CD4-positive, alpha-beta T cell (primary cell): Measurements from ENCODE around the gene GPR141. TPM values are rescaled to one million over a fixed set of nuclear protein-coding genes. Genes with fewer than 3 reads are reported as not detected.
A peak's percentile ranks its signal among the peaks of the same experiment; 100 is the strongest.

ENCODE experiments used
- ATAC-seq: fragments of 200-7000 bp; cut with Tn5 transposase; one replicate; pipeline ENCODE4 v1.10.0; 2022; ENCODE audit warnings: mild to moderate bottlenecking; ENCODE audit not compliant: poor library complexity
- CTCF ChIA-PET: fragments of 350-600 bp; sonication (Branson Sonifier 250); formaldehyde crosslinking; loops from one replicate; lab custom pipeline; 2021; ENCODE audit warnings: antibody characterized with exemption, inconsistent platforms; lab: Charles Lee
- POLR2A ChIA-PET: fragments of 350-600 bp; sonication (Branson Sonifier 250); formaldehyde crosslinking; loops from one replicate; lab custom pipeline; 2021; ENCODE audit warnings: antibody characterized with exemption, inconsistent platforms; lab: Charles Lee
- DNase-seq, 14 experiments: peaks; one replicate each; pipeline ENCODE4 v3.0.0-alpha.2; 2013 to 2020; ENCODE audit warnings: mixed read lengths in 2 of 14
- H3K27ac ChIP-seq, 2 donors: one replicate each; pipeline versions ENCODE4 v1.5.1 to v1.7.0; 2013; ENCODE audit warnings: low read length in 2 of 2, low read depth in 1 of 2, mild to moderate bottlenecking in 1 of 2
- H3K27me3 ChIP-seq, 2 experiments: 1 replicate in 1 of 2; 2 replicates in 1 of 2; pipeline versions ENCODE4 v1.6.1 to v1.7.0; 2013; ENCODE audit warnings: low read length in 2 of 2, control low read depth in 1 of 2, mild to moderate bottlenecking in 1 of 2, moderate library complexity in 1 of 2; ENCODE audit not compliant: insufficient read depth in 2 of 2, control insufficient read depth in 1 of 2
- H3K36me3 ChIP-seq: one replicate; pipeline ENCODE4 v1.6.1; 2013; ENCODE audit warnings: low read length, control low read depth; ENCODE audit not compliant: insufficient read depth
- H3K4me1 ChIP-seq: one replicate; pipeline ENCODE4 v1.6.1; 2013; ENCODE audit warnings: low read length, control low read depth; ENCODE audit not compliant: insufficient read depth
- H3K4me3 ChIP-seq: one replicate; pipeline ENCODE4 v1.5.1; 2013; ENCODE audit warnings: mild to moderate bottlenecking, low read length, moderate library complexity
- H3K9me3 ChIP-seq, 2 experiments: 1 replicate in 1 of 2; 2 replicates in 1 of 2; pipeline versions ENCODE4 v1.6.1 to v1.7.0; 2013; ENCODE audit warnings: low read length in 2 of 2, mild to moderate bottlenecking in 2 of 2, control low read depth in 1 of 2, moderate library complexity in 1 of 2; ENCODE audit not compliant: control insufficient read depth in 1 of 2, insufficient read depth in 1 of 2
- H3K27ac Mint-ChIP-seq: one replicate; pipeline ENCODE4 v1.8.0; 2020; ENCODE audit warnings: mixed read lengths
- H3K27me3 Mint-ChIP-seq: one replicate; pipeline ENCODE4 v1.8.0; 2021; ENCODE audit warnings: mixed read lengths
- H3K36me3 Mint-ChIP-seq: one replicate; pipeline ENCODE4 v1.8.0; 2021; ENCODE audit warnings: low read depth, mixed read lengths
- H3K4me1 Mint-ChIP-seq: one replicate; pipeline ENCODE4 v1.8.0; 2021; ENCODE audit warnings: low read depth, mixed read lengths
- H3K4me3 Mint-ChIP-seq: one replicate; pipeline ENCODE4 v1.8.0; 2020; ENCODE audit warnings: mild to moderate bottlenecking, mixed read lengths
- H3K9me3 Mint-ChIP-seq: one replicate; pipeline ENCODE4 v1.8.0; 2020; ENCODE audit warnings: mixed read lengths
- CTCF ChIP-seq: fragments of 200-600 bp; IDR thresholded peaks from one replicate; pipeline ENCODE4 v1.8.0; 2022; ENCODE audit warnings: antibody characterized with exemption, mild to moderate bottlenecking
- intact Hi-C, 2 experiments: fragments of 100-400 bp; cut with DNase I in 1 of 2; cut with micrococcal nuclease in 1 of 2; formaldehyde crosslinking; loops; one replicate each; pipeline versions ENCODE4 v1.15.1 to v1.9.0; 2023 to 2025; cut with DNase I, micrococcal nuclease
- total RNA-seq, 174 experiments: library from RNA in 2 of 174; stranded (reverse) in 2 of 174; gene quantifications; one replicate each; pipeline ENCODE4 v1.2.3 and lab custom pipeline; 2021 to 2026

GPR141 gene
- total RNA-seq, 2 experiments from 2014 or later: not detected

- DNase-seq (peak in 1 of 14 experiments; percentile 63), ATAC-seq (no peak)
- Mint-ChIP-seq H3K4me1 (no peaks in the 10 kb centered on the region), H3K4me3 (no peak overlapping the region), H3K27me3 (peaks cover 13% of the 10 kb centered on the region), H3K27ac (no peak overlapping the region), H3K9me3 (no peaks in the 10 kb centered on the region), H3K36me3 (no peaks in the 10 kb centered on the region)
- Histone ChIP-seq H3K27ac (no peak overlapping the region), H3K9me3 (no peaks in the 10 kb centered on the region), H3K27me3 (no peaks in the 10 kb centered on the region), H3K36me3 (no peaks in the 10 kb centered on the region), H3K4me3 (no peak overlapping the region), H3K4me1 (no peaks in the 10 kb centered on the region)
- POLR2A ChIA-PET: no interaction called here
- CTCF ChIA-PET: no interaction called here
- TF ChIP-seq CTCF: no peak
- intact Hi-C loops: no loop called here
Measured at GRCh38 chr7:37657816-37658215, 25.8 kb upstream of the GPR141 start.

GRCh38 chr7:37659971-37660565 lies 23.5 kb upstream of the GPR141 start:
- intact Hi-C loops: no loop called here
- Mint-ChIP-seq H3K27ac (no peak overlapping the region), H3K27me3 (peaks cover 13% of the 10 kb centered on the region), H3K4me1 (no peaks in the 10 kb centered on the region), H3K9me3 (no peaks in the 10 kb centered on the region), H3K36me3 (no peaks in the 10 kb centered on the region), H3K4me3 (no peak overlapping the region)
- Histone ChIP-seq H3K36me3 (no peaks in the 10 kb centered on the region), H3K27ac (no peak overlapping the region), H3K4me3 (no peak overlapping the region), H3K27me3 (no peaks in the 10 kb centered on the region), H3K9me3 (no peaks in the 10 kb centered on the region), H3K4me1 (no peaks in the 10 kb centered on the region)
- POLR2A ChIA-PET: no interaction called here
- DNase-seq (peak in 1 of 14 experiments; percentile 29), ATAC-seq (no peak)
- CTCF ChIA-PET: no interaction called here
- TF ChIP-seq CTCF: no peak

- H3K36me3 Mint-ChIP-seq: no peaks in the 10 kb centered on the region
- H3K4me3 ChIP-seq: no peak overlapping the region
- H3K27me3 Mint-ChIP-seq: peaks cover 18% of the 10 kb centered on the region
- no peaks in the 10 kb centered on the region for H3K9me3 Mint-ChIP-seq
- no peaks in the 10 kb centered on the region for H3K4me1 Mint-ChIP-seq
- no peak overlapping the region for H3K27ac Mint-ChIP-seq
- H3K9me3 ChIP-seq: no peaks in the 10 kb centered on the region
- H3K36me3 ChIP-seq: no peaks in the 10 kb centered on the region
- ATAC-seq: no peak
- TF ChIP-seq CTCF: no peak
- no peak overlapping the region for H3K4me3 Mint-ChIP-seq
- intact Hi-C loops: no loop called here
- H3K27ac ChIP-seq: no peak overlapping the region
- H3K4me1 ChIP-seq: no peaks in the 10 kb centered on the region
- CTCF ChIA-PET: no interaction called here
- H3K27me3 ChIP-seq: no peaks in the 10 kb centered on the region
- no peak for DNase-seq
- POLR2A ChIA-PET: no interaction called here
Measured at GRCh38 chr7:37660614-37661013, 23.0 kb upstream of the GPR141 start.
